Endothelial cell of umbilical vein (primary cell): ENCODE results near the gene TATDN3. TPM values are rescaled to one million over a fixed set of nuclear protein-coding genes. Genes with fewer than 3 reads are reported as not detected.

Experiments
- BruUV-seq: library from RNA; stranded (reverse); fragments of 400-500 nt; replicated peaks from 2 replicates; lab custom pipeline; 2021; lab: Mats Ljungman, UMichigan
- CTCF ChIA-PET: fragments of 300-600, 350-600 bp; sonication (Branson Sonifier 250); formaldehyde crosslinking; loops from one replicate; lab custom pipeline; 2021; ENCODE audit warnings: antibody characterized with exemption, inconsistent platforms; lab: Charles Lee
- POLR2A ChIA-PET: fragments of 300-600, 350-600 bp; sonication (Branson Sonifier 250); formaldehyde crosslinking; loops from one replicate; lab custom pipeline; 2021; ENCODE audit warnings: antibody characterized with exemption, inconsistent platforms; lab: Charles Lee
- DNase-seq: peaks from one replicate; pipeline ENCODE4 v3.0.0-alpha.2; 2011; ENCODE audit warnings: low read depth, low spot score
- FAIRE-seq: peaks from 2 replicates; lab custom pipeline; 2011; peaks lifted over from hg19 to GRCh38; lab: Jason Lieb, UNC
- H2AFZ ChIP-seq: 2 replicates; pipeline ENCODE4 v1.6.0; 2012; ENCODE audit warnings: low read depth, low read length, control low read depth, inconsistent platforms
- H3K27ac ChIP-seq: 2 replicates; pipeline ENCODE4 v1.5.1; 2011; ENCODE audit warnings: low read depth, mild to moderate bottlenecking, control low read depth, low read length, moderate library complexity; ENCODE audit not compliant: insufficient read depth
- H3K27me3 ChIP-seq, 2 experiments: 2 replicates each; pipeline versions ENCODE4 v1.6.0 to v1.6.1; 2011; ENCODE audit warnings: low read length in 2 of 2, mixed read lengths in 1 of 2; ENCODE audit not compliant: control insufficient read depth in 2 of 2, insufficient read depth in 2 of 2
- H3K36me3 ChIP-seq, 2 experiments: 2 replicates in 1 of 2; 3 replicates in 1 of 2; pipeline ENCODE4 v1.5.1; 2011; ENCODE audit warnings: low read length in 2 of 2, mild to moderate bottlenecking in 1 of 2, moderate library complexity in 1 of 2; ENCODE audit not compliant: control insufficient read depth in 2 of 2, insufficient read depth in 2 of 2; ENCODE audit errors: extremely low read depth in 1 of 2
- H3K4me1 ChIP-seq: 3 replicates; pipeline ENCODE4 v1.5.1; 2011; ENCODE audit warnings: mild to moderate bottlenecking, low read length; ENCODE audit not compliant: control insufficient read depth, insufficient read depth; ENCODE audit errors: extremely low read depth
- H3K4me2 ChIP-seq: 2 replicates; pipeline ENCODE4 v1.6.1; 2011; ENCODE audit warnings: low read length, control low read depth, mixed read lengths; ENCODE audit not compliant: insufficient read depth
- H3K4me3 ChIP-seq, 3 experiments: fragments of 200-600 bp in 1 of 3; sonication (generic), shearing (Covaris generic) in 1 of 3; replicated peaks in 1 of 3; 2 replicates each; pipeline ENCODE4 v1.5.1; 2011 to 2016; ENCODE audit warnings: control low read depth in 3 of 3, low read length in 3 of 3, mild to moderate bottlenecking in 2 of 3, inconsistent platforms in 1 of 3, low read depth in 1 of 3, moderate library complexity in 1 of 3; ENCODE audit not compliant: insufficient read depth in 1 of 3
- H3K79me2 ChIP-seq: 2 replicates; pipeline ENCODE4 v1.6.0; 2012; ENCODE audit warnings: low read length, inconsistent platforms; ENCODE audit not compliant: control insufficient read depth, insufficient read depth
- H3K9ac ChIP-seq: replicated peaks from 2 replicates; pipeline ENCODE3; 2011; ENCODE audit warnings: low read length, control low read depth; ENCODE audit not compliant: insufficient read depth; ENCODE audit errors: extremely low read depth
- H3K9me1 ChIP-seq: replicated peaks from 3 replicates; pipeline ENCODE4 v1.6.0; 2011; ENCODE audit warnings: mild to moderate bottlenecking, low read length; ENCODE audit not compliant: control insufficient read depth, insufficient read depth; ENCODE audit errors: extremely low read depth
- H3K9me3 ChIP-seq: replicated peaks from 2 replicates; pipeline ENCODE4 v1.5.1; 2012; ENCODE audit warnings: low read length, inconsistent platforms; ENCODE audit not compliant: control insufficient read depth, insufficient read depth
- H4K20me1 ChIP-seq: replicated peaks from 2 replicates; pipeline ENCODE3; 2011; ENCODE audit warnings: mild to moderate bottlenecking, low read length; ENCODE audit not compliant: control insufficient read depth, insufficient read depth; ENCODE audit errors: extremely low read depth
- EZH2 ChIP-seq: IDR thresholded peaks from 2 replicates; pipeline ENCODE4 v1.6.1; 2012; ENCODE audit warnings: borderline replicate concordance, low read depth, mild to moderate bottlenecking, moderate library complexity, low read length, inconsistent platforms; ENCODE audit not compliant: severe bottlenecking
- FOS ChIP-seq: IDR thresholded peaks from 2 replicates; pipeline ENCODE4 v1.6.1; 2011; ENCODE audit warnings: mild to moderate bottlenecking, low read length, moderate library complexity, borderline replicate concordance; ENCODE audit not compliant: insufficient read depth
- GATA2 ChIP-seq: IDR thresholded peaks from 2 replicates; pipeline ENCODE4 v1.7.0; 2011; ENCODE audit warnings: low read depth, mild to moderate bottlenecking, moderate library complexity, mixed read lengths, low read length; ENCODE audit not compliant: insufficient read length, insufficient read depth
- JUN ChIP-seq: IDR thresholded peaks from 2 replicates; pipeline ENCODE4 v1.6.1; 2011; ENCODE audit warnings: borderline replicate concordance, low read depth; ENCODE audit not compliant: insufficient read length, insufficient read depth
- MAX ChIP-seq: IDR thresholded peaks from 2 replicates; pipeline ENCODE4 v1.6.1; 2011; ENCODE audit not compliant: insufficient read depth, insufficient read length
- MYC ChIP-seq: IDR thresholded peaks from one replicate; pipeline ENCODE4 v1.6.1; 2011; ENCODE audit warnings: mild to moderate bottlenecking, low read depth, low read length
- POLR2A ChIP-seq: IDR thresholded peaks from 2 replicates; pipeline ENCODE4 v1.6.1; 2012; ENCODE audit warnings: low read depth, mild to moderate bottlenecking, control low read depth, low read length
- POLR2AphosphoS5 ChIP-seq: IDR thresholded peaks from 2 replicates; pipeline ENCODE4 v1.6.1; 2012; ENCODE audit warnings: low read depth, mild to moderate bottlenecking, control low read depth, low read length, moderate library complexity; ENCODE audit not compliant: insufficient read depth
- dilution Hi-C: fragments of 300-500 bp; cut with MboI; formaldehyde crosslinking; loops from one replicate; pipeline ENCODE4 v1.15.0; 2019; ENCODE audit warnings: low sequenced_read_pairs; ENCODE audit not compliant: extremely low pct_ligation_motif_present
- intact Hi-C: fragments of 100-400 bp; cut with micrococcal nuclease; formaldehyde crosslinking; loops from one replicate; pipeline ENCODE4 v1.10.0; 2022
- polyA plus RNA-seq, 4 experiments: library from polyadenylated mRNA; depleted of rRNA in 3 of 4; stranded (reverse) in 3 of 4; unstranded in 1 of 4; fragments of >200 nt; gene quantifications; 2 replicates each; pipeline versions ENCODE4 v1.2.1 to v1.2.3, GENCODE V29; 2011 to 2012; ENCODE audit warnings: missing spikeins in 1 of 4
- total RNA-seq: library from RNA; stranded (reverse); gene quantifications from 2 replicates; pipeline ENCODE4 v1.2.3, GENCODE V29; 2021
- TF ChIP-seq, protein P1 (sequence below), 2 donors: IDR thresholded peaks; 1 replicate in 1 of 2; 2 replicates in 1 of 2; pipeline ENCODE4 v1.5.1; 2011; ENCODE audit warnings: low read length in 2 of 2, mild to moderate bottlenecking in 2 of 2, moderate library complexity in 2 of 2, control low read depth in 1 of 2, inconsistent platforms in 1 of 2, low read depth in 1 of 2; ENCODE audit not compliant: insufficient read depth in 1 of 2; ENCODE audit errors: extremely low read depth in 1 of 2

Gene TATDN3
- total and polyA plus RNA-seq, 2 donors (not counting 3 experiments of a cell fraction or from before 2014, with no cell fraction given): 4.3 to 8.0 TPM

GRCh38 chr1:212754680-212755079 lies 37.0 kb upstream of the TATDN3 start:
- intact Hi-C loops (no loop called here), dilution Hi-C loops (no loop called here)
- Histone ChIP-seq H3K4me2 (no peak overlapping the region), H2AFZ (no peak overlapping the region), H3K9me3 (no peaks in the 10 kb centered on the region), H3K9me1 (no peaks in the 10 kb centered on the region), H3K9ac (no peak overlapping the region), H3K4me1 (no peaks in the 10 kb centered on the region), H3K27ac (no peak overlapping the region), H3K4me3 (no peak overlapping the region), H3K79me2 (no peaks in the 10 kb centered on the region), H3K36me3 (no peaks in the 10 kb centered on the region), H3K27me3 (no peaks in the 10 kb centered on the region), H4K20me1 (no peaks in the 10 kb centered on the region)
- ChIA-PET CTCF (interaction anchor here (2.8 kb wide), 1 partner anchor 89 kb away, joined by 7 read pairs; no protein-coding TSS in a partner anchor), POLR2A (no interaction called here)
- FAIRE-seq: no peak
- DNase-seq: no peak
- no TSS peak for BruUV-seq
- TF ChIP-seq POLR2AphosphoS5: no peak
- TF ChIP-seq MYC: no peak
- TF ChIP-seq, protein P1, sequence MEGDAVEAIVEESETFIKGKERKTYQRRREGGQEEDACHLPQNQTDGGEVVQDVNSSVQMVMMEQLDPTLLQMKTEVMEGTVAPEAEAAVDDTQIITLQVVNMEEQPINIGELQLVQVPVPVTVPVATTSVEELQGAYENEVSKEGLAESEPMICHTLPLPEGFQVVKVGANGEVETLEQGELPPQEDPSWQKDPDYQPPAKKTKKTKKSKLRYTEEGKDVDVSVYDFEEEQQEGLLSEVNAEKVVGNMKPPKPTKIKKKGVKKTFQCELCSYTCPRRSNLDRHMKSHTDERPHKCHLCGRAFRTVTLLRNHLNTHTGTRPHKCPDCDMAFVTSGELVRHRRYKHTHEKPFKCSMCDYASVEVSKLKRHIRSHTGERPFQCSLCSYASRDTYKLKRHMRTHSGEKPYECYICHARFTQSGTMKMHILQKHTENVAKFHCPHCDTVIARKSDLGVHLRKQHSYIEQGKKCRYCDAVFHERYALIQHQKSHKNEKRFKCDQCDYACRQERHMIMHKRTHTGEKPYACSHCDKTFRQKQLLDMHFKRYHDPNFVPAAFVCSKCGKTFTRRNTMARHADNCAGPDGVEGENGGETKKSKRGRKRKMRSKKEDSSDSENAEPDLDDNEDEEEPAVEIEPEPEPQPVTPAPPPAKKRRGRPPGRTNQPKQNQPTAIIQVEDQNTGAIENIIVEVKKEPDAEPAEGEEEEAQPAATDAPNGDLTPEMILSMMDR (IDR thresholded peaks at IDR 0.05; ENCODE audit: extremely low read depth in 1 of 2, insufficient read depth in 1 of 2, low read depth in 1 of 2, low read length in 2 of 2): no peak
- no peak for TF ChIP-seq GATA2
- no peak for TF ChIP-seq FOS
- no peak for TF ChIP-seq JUN
- TF ChIP-seq EZH2: no peak
- no peak for TF ChIP-seq POLR2A
- TF ChIP-seq MAX: no peak
